Neural cell (in vitro differentiated cells): Measurements from ENCODE around the gene TMOD3. TPM values are rescaled to one million over a fixed set of nuclear protein-coding genes. Genes with fewer than 3 reads are reported as not detected.
"Not testable (repeated sequence)": the region's sequence is repeated elsewhere in the genome, so short reads cannot be mapped to it uniquely, and the experiment has no call there.

Experiments used
- H2AFZ ChIP-seq: fragments of 200-600, 300-800 bp; sonication (generic), shearing (Covaris generic); 2 replicates; pipeline ENCODE4 v1.6.0; 2014; ENCODE audit warnings: low read depth, mild to moderate bottlenecking, antibody characterized with exemption, low read length, moderate library complexity
- H3F3A ChIP-seq: fragments of 200-600 bp; shearing (Covaris generic); 2 replicates; pipeline ENCODE4 v1.6.1; 2016; ENCODE audit warnings: mild to moderate bottlenecking, moderate library complexity, mixed read lengths, antibody characterized with exemption, low read length; ENCODE audit not compliant: insufficient read depth, poor library complexity, severe bottlenecking
- H3K27ac ChIP-seq: fragments of 200-600, 300-800 bp; sonication (generic), shearing (Covaris generic); 2 replicates; pipeline ENCODE4 v1.5.1; 2014; ENCODE audit warnings: mild to moderate bottlenecking, low read length, moderate library complexity
- H3K27me3 ChIP-seq: fragments of 300-800, 200-600 bp; sonication (generic), shearing (Covaris generic); 2 replicates; pipeline ENCODE4 v1.6.0; 2014; ENCODE audit warnings: mild to moderate bottlenecking, low read depth, low read length, moderate library complexity; ENCODE audit not compliant: insufficient read depth
- H3K36me3 ChIP-seq: fragments of 300-800, 200-600 bp; sonication (generic), shearing (Covaris generic); 2 replicates; pipeline ENCODE4 v1.5.1; 2014; ENCODE audit warnings: mild to moderate bottlenecking, antibody characterized with exemption, low read length, moderate library complexity; ENCODE audit not compliant: insufficient read depth
- H3K4me2 ChIP-seq: fragments of 300-800, 200-600 bp; sonication (generic), shearing (Covaris generic); 2 replicates; pipeline ENCODE4 v1.6.0; 2014; ENCODE audit warnings: mild to moderate bottlenecking, low read length
- H3K4me3 ChIP-seq: fragments of 300-800, 200-600 bp; sonication (generic), shearing (Covaris generic); 2 replicates; pipeline ENCODE4 v1.5.1; 2014; ENCODE audit warnings: mild to moderate bottlenecking, low read length, moderate library complexity
- H3K79me2 ChIP-seq: fragments of 200-600 bp; shearing (Covaris generic); replicated peaks from 2 replicates; pipeline ENCODE4 v1.6.0; 2014; ENCODE audit warnings: mild to moderate bottlenecking, low read length, moderate library complexity; ENCODE audit not compliant: insufficient read depth
- H3K9ac ChIP-seq: fragments of 300-800, 200-600 bp; sonication (generic), shearing (Covaris generic); 2 replicates; pipeline ENCODE4 v1.6.1; 2016; ENCODE audit warnings: mild to moderate bottlenecking, low read length, mixed read lengths
- H3K9me2 ChIP-seq: fragments of 200-600 bp; shearing (Covaris generic); 2 replicates; pipeline ENCODE4 v1.6.1; 2016; ENCODE audit warnings: mild to moderate bottlenecking, low read length, mixed read lengths; ENCODE audit not compliant: insufficient read depth
- H3K9me3 ChIP-seq: fragments of 200-600, 300-800 bp; sonication (generic), shearing (Covaris generic); 2 replicates; pipeline ENCODE4 v1.6.1; 2016; ENCODE audit warnings: mild to moderate bottlenecking, mixed run types, low read length, moderate library complexity, mixed read lengths
- H4K20me1 ChIP-seq: fragments of 200-600 bp; shearing (Covaris generic); 2 replicates; pipeline ENCODE4 v1.6.1; 2016; ENCODE audit warnings: mild to moderate bottlenecking, mixed run types; ENCODE audit not compliant: insufficient read depth
- EZH2 ChIP-seq: fragments of 200-600, 300-800 bp; shearing (Covaris generic), sonication (generic); IDR thresholded peaks from 2 replicates; pipeline ENCODE4 v1.6.1; 2014; ENCODE audit warnings: antibody characterized with exemption, low read length, borderline replicate concordance, mild to moderate bottlenecking; ENCODE audit not compliant: insufficient read depth, poor library complexity, severe bottlenecking
- POLR2AphosphoS5 ChIP-seq: IDR thresholded peaks from 2 replicates; pipeline ENCODE4 v1.6.1; 2012
- SMC3 ChIP-seq: fragments of 450-650 bp; conservative IDR thresholded peaks from 2 replicates; pipeline ENCODE4 v1.6.1; 2014; ENCODE audit warnings: antibody characterized with exemption, mild to moderate bottlenecking, moderate library complexity; ENCODE audit not compliant: poor library complexity
- TAF1 ChIP-seq: IDR thresholded peaks from 2 replicates; pipeline ENCODE4 v1.6.1; 2012; ENCODE audit warnings: low read depth
- polyA plus RNA-seq: library from polyadenylated mRNA; depleted of rRNA; stranded (reverse); fragments of >200 nt; gene quantifications from 2 replicates; pipeline ENCODE4 v1.2.3, GENCODE V29; 2014
- TF ChIP-seq, protein P1 (sequence below): IDR thresholded peaks from 2 replicates; pipeline ENCODE4 v1.6.1; 2012; ENCODE audit warnings: borderline replicate concordance
- TF ChIP-seq, protein P2 (sequence below): fragments of 450-650 bp; IDR thresholded peaks from 2 replicates; pipeline ENCODE4 v1.5.1; 2014; ENCODE audit warnings: antibody characterized with exemption, mild to moderate bottlenecking, moderate library complexity; ENCODE audit not compliant: poor library complexity, severe bottlenecking

Gene TMOD3
- polyA plus RNA-seq, 1 donor from 2014 or later: 12.6 TPM

GRCh38 chr15:51782357-51782896 is 47.0 kb upstream of the TMOD3 start:
- H3K36me3 ChIP-seq: peaks cover 35% of the 10 kb centered on the region
- no peak overlapping the region for H2AFZ ChIP-seq
- H3K27me3 ChIP-seq: no peaks in the 10 kb centered on the region
- H3K79me2 ChIP-seq: no peaks in the 10 kb centered on the region
- H3K9ac ChIP-seq: no peak overlapping the region
- H3K4me3 ChIP-seq: no peak overlapping the region
- no peak overlapping the region for H3K27ac ChIP-seq
- no peaks in the 10 kb centered on the region for H3K9me2 ChIP-seq
- no peak overlapping the region for H3K4me2 ChIP-seq
- no peaks in the 10 kb centered on the region for H3K9me3 ChIP-seq
- no peaks in the 10 kb centered on the region for H3F3A ChIP-seq
- no peaks in the 10 kb centered on the region for H4K20me1 ChIP-seq
- no peak for TF ChIP-seq POLR2AphosphoS5
- TF ChIP-seq, protein P1, sequence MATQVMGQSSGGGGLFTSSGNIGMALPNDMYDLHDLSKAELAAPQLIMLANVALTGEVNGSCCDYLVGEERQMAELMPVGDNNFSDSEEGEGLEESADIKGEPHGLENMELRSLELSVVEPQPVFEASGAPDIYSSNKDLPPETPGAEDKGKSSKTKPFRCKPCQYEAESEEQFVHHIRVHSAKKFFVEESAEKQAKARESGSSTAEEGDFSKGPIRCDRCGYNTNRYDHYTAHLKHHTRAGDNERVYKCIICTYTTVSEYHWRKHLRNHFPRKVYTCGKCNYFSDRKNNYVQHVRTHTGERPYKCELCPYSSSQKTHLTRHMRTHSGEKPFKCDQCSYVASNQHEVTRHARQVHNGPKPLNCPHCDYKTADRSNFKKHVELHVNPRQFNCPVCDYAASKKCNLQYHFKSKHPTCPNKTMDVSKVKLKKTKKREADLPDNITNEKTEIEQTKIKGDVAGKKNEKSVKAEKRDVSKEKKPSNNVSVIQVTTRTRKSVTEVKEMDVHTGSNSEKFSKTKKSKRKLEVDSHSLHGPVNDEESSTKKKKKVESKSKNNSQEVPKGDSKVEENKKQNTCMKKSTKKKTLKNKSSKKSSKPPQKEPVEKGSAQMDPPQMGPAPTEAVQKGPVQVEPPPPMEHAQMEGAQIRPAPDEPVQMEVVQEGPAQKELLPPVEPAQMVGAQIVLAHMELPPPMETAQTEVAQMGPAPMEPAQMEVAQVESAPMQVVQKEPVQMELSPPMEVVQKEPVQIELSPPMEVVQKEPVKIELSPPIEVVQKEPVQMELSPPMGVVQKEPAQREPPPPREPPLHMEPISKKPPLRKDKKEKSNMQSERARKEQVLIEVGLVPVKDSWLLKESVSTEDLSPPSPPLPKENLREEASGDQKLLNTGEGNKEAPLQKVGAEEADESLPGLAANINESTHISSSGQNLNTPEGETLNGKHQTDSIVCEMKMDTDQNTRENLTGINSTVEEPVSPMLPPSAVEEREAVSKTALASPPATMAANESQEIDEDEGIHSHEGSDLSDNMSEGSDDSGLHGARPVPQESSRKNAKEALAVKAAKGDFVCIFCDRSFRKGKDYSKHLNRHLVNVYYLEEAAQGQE: no peak
- TF ChIP-seq, protein P2, sequence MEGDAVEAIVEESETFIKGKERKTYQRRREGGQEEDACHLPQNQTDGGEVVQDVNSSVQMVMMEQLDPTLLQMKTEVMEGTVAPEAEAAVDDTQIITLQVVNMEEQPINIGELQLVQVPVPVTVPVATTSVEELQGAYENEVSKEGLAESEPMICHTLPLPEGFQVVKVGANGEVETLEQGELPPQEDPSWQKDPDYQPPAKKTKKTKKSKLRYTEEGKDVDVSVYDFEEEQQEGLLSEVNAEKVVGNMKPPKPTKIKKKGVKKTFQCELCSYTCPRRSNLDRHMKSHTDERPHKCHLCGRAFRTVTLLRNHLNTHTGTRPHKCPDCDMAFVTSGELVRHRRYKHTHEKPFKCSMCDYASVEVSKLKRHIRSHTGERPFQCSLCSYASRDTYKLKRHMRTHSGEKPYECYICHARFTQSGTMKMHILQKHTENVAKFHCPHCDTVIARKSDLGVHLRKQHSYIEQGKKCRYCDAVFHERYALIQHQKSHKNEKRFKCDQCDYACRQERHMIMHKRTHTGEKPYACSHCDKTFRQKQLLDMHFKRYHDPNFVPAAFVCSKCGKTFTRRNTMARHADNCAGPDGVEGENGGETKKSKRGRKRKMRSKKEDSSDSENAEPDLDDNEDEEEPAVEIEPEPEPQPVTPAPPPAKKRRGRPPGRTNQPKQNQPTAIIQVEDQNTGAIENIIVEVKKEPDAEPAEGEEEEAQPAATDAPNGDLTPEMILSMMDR: no peak

DNA sequence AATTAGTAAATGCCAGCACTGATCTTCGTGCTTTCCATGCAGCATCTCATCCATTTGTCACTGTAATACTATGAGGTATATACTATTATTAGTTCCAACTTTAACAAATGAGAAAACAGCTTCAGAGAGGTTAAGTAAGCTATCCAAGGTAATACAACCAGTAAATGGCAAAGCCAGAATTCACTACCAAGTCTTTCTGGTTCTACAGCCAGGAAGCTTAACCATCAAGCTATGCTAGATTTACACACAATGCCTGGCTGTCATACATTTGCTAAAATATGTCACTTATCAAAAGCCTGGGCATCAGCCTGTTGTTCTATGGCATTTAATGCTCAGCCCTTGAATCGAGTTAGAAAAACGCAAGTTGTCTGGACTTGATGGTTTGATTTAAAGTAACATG is 45.5 kb upstream of the TMOD3 start:
- Histone ChIP-seq H3K79me2 (no peaks in the 10 kb centered on the region), H3K9me2 (no peaks in the 10 kb centered on the region), H3K9ac (no peak overlapping the region), H3F3A (no peaks in the 10 kb centered on the region), H3K4me3 (no peak overlapping the region), H3K27ac (no peak overlapping the region), H3K36me3 (peaks cover 35% of the 10 kb centered on the region), H3K4me2 (no peak overlapping the region), H2AFZ (no peak overlapping the region), H3K9me3 (no peaks in the 10 kb centered on the region), H4K20me1 (no peaks in the 10 kb centered on the region), H3K27me3 (no peaks in the 10 kb centered on the region)
- TF ChIP-seq EZH2: no peak
- TF ChIP-seq SMC3: no peak
- no peak for TF ChIP-seq POLR2AphosphoS5
- TF ChIP-seq TAF1: no peak

DNA sequence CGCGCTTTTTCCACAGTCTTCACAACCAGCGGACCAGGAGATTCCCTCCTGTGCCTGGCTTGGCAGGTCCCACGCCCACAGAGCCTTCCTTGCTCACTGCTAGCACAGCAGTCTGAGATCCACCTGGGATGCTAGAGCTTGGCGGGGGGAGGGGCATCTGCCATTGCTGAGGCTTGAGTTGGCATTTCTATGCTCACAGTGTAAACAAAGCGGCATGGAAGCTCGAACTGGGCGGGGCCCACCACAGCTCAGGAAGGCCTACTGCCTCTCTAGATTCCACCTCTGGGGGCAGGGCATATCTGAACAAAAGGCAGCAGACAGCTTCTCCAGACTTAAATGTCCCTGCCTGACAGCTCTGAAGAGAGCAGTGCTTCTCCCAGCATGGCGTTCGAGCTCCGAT is 42.3 kb upstream of the TMOD3 start:
- not testable (repeated sequence) for H3K9me2 ChIP-seq, H3K4me3 ChIP-seq, H3K9ac ChIP-seq, H3K79me2 ChIP-seq, H4K20me1 ChIP-seq, H3K4me2 ChIP-seq, H3K27ac ChIP-seq, H3K9me3 ChIP-seq, H3K27me3 ChIP-seq, H2AFZ ChIP-seq, H3F3A ChIP-seq
- peaks cover 19% of the 10 kb centered on the region for H3K36me3 ChIP-seq

GRCh38 chr15:51792474-51792873 is 37.0 kb upstream of the TMOD3 start:
- H3K79me2 ChIP-seq: not testable (repeated sequence)

More at GRCh38 chr15:51792474-51792873, 37.0 kb upstream of the TMOD3 start:
- H3K4me3 ChIP-seq, H3K9ac ChIP-seq, H3F3A ChIP-seq, H3K9me2 ChIP-seq, H3K4me2 ChIP-seq, H2AFZ ChIP-seq, H3K27ac ChIP-seq, H3K27me3 ChIP-seq, H3K9me3 ChIP-seq, H4K20me1 ChIP-seq, H3K36me3 ChIP-seq: not testable (repeated sequence)
